ENCODE data around the gene TMEM14B.
"Not testable (repeated sequence)": the region's sequence is repeated elsewhere in the genome, so short reads cannot be mapped to it uniquely, and the experiment has no call there.

TMEM14B gene

DNA sequence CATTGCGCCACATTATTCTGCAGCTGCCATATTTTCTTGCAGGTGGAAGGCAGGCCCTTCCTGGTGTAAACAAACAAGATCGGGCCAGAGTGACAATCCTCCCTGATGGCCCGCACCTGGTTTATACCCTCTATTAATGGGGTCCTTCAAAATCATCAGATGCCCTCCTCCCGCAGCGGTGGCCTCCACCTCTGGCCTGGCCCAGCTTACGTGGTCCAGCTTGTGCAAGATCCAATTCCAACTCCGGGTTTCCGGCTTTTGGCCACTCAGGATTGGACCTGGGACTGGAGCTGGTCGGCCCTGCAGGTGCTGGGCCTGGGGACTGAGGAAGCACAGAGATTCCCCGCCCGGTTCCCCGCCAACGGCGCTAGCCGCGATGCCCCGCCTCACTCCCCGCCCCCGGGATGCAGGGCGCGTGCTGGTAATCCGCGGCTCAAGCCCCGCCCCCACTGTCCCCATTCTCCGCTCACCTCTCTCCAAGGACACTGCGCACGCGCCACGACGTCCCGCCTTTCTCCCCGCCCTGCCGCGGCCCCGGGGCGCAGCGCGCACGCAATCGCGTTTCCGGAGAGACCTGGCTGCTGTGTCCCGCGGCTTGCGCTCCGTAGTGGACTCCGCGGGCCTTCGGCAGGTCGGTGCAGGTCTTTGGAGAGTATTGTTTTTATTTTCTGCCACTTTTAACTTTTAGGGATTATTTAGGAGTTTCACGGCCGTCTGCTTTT lies at the start of gene TMEM14B:
Gene TMEM14B, plus strand, starts transcription at position 555 of the 722 bp plus-strand sequence. CDS start 1,441 bp downstream, outside the sequence.
- peak; percentile 99 for DNase-seq

DNA sequence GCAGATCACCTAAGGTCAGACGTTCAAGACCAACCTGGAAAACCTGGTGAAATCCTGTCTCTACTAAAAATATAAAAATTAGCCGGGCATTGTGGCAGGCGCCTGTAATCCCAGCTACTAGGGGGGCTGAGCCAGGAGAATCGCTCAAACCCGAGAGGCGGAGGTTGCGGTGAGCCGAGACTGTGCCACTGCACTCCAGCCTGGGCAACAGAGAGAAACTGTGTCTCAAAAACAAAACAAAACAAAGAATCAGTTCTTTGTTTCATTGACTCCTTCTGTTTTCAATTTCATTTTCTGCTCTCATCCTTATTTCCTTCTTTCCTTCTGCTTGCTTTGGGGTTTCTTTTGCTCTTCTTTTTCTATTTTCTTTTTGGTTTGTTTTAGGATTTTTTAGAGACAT lies 33.6 kb upstream of the TMEM14B start:
- DNase-seq: no peak

DNA sequence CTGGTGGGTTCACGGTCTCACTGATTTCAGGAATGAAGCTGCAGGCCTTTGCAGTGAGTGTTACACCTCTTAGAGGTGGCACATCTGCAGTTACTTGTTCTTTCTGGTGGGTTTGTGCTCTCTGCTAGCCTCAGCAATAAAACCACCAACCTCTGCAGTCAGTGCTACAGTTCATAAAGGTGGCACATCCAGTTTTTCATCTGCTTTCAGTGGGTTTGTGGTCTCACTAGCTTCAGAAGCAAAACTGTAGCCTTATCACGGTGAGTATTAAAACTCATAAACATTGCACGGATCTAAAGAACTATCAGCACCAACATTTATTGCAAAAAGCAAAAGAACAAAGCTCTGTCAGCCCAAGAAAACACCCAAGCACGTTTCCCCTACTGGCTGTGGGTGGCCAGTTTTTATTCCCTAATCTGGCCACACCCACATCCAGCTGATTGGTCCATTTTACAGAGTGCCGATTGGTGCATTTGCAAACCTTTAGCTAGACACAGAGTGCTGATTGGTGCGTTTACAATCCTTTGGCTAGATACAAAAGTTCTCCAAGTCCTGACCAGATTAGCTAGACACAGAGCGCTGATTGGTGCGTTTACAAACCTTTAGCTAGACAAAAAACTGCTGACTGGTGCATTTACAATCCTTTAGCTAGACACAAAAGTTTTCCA lies 28.2 kb upstream of the TMEM14B start:
- DNase-seq: no peak

DNA sequence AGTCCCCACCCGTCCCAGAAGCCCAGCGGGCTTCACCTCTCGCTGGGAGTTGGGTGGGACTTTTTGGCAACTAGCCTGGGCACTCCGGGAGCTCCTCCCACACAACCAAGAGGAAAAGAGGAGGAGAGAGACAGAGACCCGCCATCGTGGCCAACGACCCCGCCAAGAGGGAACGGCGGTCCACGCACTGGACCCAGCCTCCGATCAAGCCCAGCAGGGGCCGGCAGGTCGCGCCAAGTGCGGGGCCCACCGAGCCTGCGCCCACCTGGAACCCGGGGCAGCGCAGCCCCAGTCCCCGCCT lies 27.7 kb upstream of the TMEM14B start:
- no peak for DNase-seq

DNA sequence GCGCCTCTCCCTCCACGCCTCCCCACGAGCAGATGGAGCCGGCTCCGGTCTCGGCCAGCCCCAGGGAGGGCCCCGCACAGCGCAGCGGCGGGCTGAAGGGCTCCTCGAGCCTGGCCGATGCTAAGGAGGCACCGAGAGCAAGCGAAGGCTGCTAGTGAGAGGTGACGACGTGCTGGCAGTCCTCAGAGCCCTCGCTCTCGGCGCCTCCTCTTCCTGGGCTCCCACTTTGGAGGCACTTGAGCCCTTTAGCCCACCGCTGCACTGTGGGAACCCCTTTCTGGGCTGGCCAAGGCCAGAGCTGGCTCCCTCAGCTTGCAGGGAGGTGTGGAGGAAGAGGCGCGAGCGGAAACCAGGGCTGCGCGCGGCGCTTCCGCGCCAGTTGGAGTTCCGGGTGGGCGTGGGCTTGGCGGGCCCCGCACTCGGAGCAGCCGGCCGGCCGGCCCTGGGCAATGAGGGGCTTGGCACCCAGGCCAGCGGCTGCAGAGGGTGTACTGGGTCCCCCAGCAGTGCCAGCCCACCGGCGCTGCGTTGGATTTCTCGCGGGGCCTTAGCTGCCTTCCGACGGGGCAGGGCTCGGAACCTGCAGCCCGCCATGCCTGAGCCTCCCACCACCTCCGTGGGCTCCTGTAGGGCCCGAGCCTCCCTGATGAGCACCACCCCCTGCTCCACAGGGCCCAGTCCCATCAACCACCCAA lies 27.2 kb upstream of the TMEM14B start:
- DNase-seq: peak; percentile 79

DNA sequence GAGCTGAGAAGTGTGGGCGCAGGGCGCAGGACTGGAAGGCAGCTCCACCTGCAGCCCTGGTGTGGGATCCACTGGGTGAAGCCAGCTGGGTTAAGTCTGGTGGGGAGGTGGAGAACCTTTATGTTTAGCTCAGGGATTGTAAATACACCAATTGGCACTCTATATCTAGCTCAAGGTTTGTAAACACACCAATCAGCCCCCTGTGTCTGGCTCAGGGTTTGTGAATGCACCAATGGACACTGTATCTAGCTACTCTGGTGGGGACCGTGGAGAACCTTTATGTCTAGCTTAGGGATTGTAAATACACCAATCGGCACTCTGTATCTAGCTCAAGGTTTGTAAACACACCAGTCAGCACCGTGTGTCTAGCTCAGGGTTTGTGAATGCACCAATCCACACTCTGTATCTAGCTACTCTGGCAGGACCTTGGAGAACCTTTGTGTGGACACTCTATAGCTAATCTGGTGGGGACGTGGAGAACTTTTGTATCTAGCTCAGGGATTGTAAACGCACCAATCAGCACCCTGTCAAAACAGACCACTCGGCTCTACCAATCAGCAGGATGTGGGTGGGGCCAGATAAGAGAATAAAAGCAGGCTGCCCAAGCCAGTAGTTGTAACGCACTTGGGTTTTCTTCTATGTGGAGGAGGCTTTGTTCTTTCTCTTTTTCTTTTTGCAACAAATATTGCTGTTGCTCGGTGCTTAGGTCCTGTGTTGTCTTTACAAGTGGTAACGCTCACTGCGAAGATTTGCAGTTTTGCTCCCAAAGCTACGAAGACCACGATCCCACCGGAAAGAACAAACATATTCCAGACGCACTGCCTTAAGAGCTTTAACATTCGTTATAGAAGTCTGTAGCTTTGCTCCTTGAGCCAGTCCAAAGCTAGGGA lies 26.4 kb upstream of the TMEM14B start:
- DNase-seq: not testable (repeated sequence)

DNA sequence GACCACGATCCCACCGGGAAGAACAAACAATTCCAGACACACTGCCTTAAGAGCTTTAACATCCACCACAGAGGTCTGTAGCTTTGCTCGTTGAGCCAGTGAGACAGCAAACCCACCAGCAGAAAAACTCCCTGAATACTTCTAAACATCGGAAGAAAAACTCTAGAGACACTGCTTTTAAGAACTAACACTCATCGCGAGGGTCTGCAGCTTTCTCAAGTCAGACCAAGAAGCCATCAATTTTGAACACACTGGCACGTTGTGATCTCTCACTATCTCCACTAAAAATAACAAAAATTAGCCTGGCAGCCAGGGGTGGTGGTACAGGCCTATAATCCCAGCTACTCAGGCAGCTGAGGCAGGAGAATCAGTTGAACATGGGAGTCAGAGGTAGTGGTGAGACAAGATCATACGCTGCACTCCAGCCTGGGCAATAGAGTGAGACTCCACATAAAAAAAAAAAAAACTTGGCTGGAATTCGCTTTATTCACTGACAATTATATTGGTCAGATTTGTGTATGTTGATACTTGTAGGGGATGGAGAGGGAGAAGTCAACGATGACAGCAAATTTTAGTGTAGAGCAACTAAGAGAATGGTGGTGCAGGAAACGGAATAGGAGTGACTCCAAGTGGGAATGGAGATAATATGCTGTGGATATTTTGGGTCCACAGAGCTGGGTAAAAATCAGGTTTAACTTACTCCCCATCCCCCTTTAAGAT lies 25.6 kb upstream of the TMEM14B start:
- DNase-seq: no peak

DNA sequence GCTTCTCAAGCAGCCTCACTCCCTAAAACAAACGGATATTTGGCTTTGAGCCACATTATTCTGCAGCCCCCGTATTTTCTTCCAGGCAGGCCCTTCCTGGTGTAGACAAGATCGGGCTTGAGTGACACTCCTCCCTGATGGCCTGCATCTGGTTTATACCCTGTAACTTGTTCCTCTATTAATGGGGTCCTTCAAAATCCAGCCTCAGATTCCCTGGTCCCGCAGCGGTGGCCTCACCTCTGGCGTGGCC lies 25.1 kb upstream of the TMEM14B start:
- DNase-seq: no peak

DNA sequence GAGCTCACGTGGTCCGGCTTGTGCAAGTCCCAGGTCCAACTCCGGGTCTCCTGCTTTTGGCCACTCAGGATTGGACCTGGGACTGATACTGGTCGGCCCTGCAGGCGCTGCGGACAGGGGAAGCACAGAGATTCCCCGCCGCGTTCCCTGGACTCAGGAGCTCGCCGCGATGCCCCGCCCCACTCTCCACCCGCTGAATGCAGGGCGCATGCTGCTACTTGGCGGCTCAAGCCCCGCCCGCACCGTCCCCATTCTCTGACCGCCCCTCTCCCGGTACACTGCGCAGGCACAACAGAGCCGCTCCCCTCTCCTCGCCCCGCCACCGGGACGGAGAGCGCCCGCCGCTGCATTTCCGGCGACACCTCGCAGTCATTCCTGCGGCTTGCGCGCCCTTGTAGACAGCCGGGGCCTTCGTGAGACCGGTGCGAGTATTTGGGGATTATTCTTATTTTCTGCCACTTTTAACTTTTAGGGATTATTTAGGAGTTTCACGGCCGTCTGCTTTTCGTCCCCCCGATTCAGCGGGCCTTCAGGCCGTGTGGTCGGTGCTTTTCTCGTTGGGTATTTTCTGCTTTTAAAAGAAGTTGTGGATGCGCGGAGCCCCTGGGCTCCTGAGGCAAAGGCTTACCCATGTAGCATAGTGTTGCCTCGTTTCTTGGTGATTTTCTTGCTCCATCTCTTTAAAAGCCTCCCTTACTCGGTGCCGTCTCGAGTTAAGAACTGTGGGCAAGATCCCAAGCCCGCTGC lies 24.6 kb upstream of the TMEM14B start, which contains the start of gene TMEM14C:
Gene TMEM14C, plus strand, starts transcription at position 251 of the 747 bp plus-strand sequence. CDS start 1,544 bp downstream, outside the sequence.
- peak; percentile 94 for DNase-seq

DNA sequence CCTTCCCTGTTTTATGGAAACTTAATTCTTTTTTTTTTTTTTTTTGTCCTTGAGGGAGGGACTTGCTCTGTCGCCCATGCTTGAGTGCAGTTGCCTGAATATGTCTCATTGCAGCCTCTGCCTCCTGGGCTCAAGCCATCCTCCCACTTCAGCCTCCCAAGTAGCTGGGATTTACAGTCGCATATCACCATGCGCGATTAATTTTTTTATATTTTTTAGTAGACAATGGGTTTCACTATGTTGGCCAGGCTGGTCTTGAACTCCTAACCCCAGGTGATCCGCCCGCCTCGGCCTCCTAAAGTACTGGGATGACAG lies 24.1 kb upstream of the TMEM14B start:
- no peak for DNase-seq

DNA sequence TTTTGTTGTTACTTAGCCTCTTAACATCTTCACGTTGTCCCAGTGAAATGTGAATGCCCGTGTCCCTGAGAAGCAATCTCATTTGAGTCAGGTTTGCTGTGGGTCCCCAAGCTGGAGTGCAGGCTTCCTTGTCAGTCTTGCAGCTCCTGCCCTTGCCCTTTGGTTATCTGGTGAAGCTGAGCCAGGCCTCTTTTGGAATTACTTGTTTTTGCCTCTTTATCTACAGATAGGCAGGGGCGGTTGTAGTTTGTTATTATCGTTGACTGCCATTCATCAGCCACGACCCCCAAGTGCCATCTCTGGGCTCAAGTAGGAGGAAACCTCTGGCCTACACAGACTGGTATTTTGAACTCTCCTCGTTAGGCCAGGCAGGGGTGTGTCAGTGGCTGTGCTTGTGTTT lies 22.6 kb upstream of the TMEM14B start:
- no peak for DNase-seq

DNA sequence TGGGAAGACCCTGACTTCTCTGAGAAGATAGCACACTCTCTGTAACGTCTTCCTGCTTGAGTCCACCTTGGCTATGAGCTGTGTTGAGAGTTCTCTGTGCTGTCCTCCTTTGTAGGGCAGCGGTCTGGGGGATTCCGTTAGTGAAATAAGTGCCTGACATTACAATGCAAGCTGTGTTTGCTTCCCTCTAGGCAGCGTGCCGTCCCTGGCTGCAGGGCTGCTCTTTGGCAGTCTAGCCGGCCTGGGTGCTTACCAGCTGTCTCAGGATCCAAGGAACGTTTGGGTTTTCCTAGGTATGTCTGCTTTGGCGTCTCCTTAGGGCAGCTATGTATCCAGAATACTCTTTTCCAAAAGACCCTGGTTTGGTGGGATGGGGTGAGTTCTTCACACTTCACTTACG lies 21.9 kb upstream of the TMEM14B start:
- no peak for DNase-seq

DNA sequence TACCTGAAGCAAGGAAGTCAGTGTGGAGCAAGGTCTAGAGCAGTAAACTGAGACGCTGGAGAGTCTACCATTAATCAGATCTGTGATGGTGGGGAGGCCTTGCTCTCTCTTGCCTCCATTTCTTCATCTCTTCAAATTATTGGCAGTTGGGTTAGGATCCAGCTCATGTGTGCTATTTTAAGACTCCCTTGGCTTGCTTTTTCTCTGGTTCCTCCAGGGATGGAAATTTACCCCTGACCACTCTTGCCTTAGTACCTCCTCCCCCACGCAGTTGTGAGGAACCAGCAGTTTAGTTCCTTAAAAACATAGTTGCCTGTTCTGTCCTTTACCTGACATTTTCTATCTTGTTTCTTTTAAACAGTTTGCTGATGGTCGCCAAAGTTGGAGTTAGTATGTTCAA lies 17.4 kb upstream of the TMEM14B start:
- no peak for DNase-seq

DNA sequence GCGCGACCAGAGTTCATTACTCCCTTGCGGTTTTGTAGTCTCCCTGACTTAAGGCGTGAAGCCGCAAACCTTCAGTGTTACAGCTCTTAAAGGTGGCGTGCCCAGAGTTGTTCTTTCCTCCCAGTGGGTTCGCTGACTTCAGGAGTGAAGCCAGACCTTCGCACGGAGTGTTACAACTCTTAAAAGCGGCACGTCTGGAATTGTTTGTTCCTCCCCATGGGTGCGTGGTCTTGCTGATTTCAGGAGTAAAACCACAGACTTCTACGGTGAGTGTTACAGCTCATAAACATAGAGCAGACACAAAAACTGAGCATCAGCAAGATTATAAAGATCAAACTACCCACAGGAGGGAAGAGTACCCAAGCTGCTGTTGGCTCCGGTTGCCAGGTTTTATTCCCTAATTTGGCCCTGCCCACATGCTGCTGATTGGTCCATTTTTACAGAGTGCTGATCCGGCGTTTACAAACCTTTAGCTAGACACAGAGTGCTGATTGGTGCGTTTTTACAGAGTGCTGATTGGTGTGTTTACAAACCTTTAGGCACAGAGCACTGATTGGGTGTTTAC lies 14.4 kb upstream of the TMEM14B start:
- DNase-seq: peak; percentile 25

DNA sequence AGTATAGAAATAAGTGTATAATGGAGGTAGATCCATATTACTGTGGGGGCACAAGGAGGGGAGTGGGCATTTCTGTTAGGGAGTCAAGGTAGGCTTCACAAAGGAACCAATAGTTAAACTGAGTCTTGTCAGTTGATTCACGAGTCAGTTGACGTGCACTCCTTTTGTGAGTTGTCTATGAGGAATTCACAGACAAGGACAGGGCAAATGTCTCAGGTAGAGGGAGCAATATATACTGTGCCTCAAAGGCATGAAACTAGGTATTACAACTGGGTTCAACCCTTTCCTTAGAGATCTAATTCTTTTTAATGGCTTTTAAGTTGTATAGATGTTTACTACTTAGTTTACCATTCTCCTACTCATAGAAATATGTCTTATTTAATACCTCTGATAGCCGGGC lies 13.7 kb upstream of the TMEM14B start:
- no peak for DNase-seq

DNA sequence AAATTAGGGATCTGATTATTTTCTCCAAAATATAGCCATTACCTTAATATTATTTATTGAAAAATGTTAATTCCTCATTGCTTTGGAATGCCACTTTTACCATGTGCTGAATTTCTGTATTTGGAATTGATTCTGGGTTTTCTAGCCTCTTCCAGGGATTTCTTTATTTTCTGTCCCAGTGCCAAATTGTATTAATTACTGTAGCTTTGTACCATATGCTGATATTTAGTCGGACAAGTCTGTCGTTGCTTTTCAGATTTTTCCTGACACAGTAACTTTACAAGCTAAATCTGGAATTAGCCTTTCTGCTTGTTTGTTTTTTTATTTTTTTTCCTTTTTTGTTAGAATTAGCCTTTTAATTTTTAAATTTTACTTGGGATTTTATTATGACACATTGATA lies 10.9 kb upstream of the TMEM14B start:
- DNase-seq: no peak

DNA sequence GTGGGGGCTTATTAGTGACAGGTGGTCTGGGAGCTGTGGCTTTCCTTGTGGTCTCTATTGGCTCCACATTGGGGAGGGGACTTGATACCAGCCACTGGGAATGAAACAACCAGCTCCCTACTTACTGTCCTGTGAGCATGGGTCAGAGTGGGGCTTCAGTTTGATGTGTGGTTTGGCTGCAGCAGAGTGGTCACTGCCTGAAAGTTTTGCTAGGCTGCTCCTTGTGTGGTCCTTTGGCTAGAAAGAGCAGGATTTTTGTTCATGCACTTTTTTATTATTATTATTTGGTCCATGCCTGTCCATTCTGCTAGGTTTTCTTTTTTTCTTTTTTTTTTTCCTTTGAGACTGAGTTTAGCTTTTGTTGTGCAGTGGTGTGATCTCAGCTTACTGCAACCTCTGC lies 7.5 kb upstream of the TMEM14B start:
- DNase-seq: no peak

DNA sequence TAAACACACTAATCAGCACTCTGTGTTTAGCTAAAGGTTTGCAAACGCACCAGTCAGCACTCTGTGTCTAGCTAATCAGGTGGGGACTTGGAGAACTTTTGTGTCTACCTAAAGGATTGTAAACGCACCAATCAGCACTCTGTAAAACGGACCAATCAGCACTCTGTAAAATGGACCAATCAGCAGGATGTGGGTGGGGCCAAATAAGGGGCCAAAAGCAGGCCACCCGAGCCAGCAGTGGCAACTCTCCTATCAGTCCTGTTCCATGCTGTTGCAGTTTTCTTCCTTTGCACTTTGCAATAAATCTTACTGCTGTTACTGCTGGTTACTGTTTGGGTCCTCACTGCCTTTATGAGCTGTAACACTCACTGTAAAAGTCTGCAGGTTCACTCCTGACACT lies 6.0 kb upstream of the TMEM14B start:
- not testable (repeated sequence) for DNase-seq

DNA sequence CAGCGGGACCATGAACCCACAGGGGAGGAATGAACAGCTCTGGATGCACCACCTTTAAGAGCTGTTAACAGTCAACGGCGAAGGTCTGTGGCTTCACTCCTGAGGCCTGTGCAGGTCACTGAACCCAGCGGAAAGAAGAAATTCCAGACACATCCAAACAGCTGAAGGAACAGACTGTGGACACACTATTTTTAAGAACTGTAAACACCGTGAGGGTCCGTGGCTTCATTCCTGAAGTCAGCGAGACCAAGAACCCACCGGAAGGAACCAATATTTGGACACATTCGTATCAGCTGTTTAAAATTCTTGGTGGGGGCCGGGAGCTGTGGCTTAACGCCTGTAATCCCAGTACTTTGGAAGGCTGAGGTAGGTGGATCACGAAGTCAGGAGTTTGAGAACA lies 5.4 kb upstream of the TMEM14B start:
- DNase-seq: no peak

DNA sequence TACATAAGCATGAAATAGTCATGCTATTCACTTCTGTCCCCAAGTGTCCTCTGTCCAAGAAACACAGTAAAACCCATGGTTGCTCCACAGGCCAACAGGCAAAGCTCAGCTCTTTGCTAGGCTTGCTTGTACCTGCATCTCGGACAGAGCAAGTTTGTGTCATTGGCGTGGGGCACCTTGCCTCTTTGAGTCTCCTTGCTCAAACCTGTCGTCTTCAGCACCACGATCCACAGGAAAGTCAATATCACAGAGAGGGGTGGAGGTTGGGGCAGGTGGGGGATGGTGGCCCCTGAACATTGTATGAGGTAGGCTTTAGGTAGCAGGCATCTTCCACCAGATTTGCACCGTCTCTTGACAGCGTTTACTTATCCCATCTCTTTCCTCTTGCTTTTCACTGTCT lies 4.1 kb upstream of the TMEM14B start:
- DNase-seq: no peak

DNA sequence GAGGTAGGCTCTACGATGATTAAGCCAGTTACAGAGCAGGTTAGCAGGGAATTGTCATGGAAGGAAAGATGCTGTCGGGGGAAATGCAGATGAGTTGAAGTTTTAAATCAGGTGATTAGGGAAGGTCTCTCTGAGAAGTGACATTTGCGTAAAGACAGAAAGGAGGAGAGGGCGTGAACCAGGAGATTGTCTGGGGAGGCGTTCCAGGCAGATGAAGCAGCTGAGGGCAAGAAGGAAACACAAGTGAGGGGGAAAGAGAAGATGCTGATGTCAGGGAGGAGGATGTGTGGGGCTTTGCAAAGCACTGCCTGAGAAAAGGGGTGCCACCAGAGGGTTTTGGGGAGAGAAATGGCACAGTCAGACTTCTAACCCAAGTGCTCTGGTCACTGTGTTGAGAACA lies 2.5 kb upstream of the TMEM14B start:
- DNase-seq: no peak

DNA sequence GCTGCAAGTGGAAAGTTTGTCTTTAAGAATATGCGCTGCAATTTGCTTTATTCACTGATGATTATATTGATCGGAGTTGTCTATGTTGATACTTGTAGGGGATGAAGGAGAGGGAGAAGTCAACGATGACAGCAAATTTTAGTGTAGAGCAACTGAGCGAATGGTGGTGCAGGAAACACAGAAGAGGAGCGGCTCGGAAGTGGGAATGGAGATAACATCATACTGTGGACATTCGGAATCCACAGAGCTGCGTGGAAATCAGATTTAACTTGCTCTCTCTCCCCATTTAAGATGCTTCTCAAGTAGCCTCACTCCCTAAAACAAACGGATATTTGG lies 722 bp upstream of the TMEM14B start:
- no peak for DNase-seq

Data from activated CD8-positive, alpha-beta memory T cell treated with anti-CD3 and anti-CD28 coated beads, Interleukin-2, amount 50 U/mL, for 48 hours (primary cell).